K562 (cell line): ENCODE data around the gene MED13L. TPM values are rescaled to one million over a fixed set of nuclear protein-coding genes. Genes with fewer than 3 reads are reported as not detected.
A peak's percentile ranks its signal among the peaks of the same experiment; 100 is the strongest.

ENCODE experiments used
- ATAC-seq: fragments of 200-7000 bp; cut with Tn5 transposase; 3 replicates; pipeline ENCODE4 v1.9.1; 2020; ENCODE audit warnings: moderate library complexity
- BruUV-seq: library from RNA; stranded (reverse); fragments of 400-500 nt; replicated peaks from 2 replicates; lab custom pipeline; 2021; lab: Mats Ljungman, UMichigan
- CTCF ChIA-PET: fragments of 300-600 bp; formaldehyde crosslinking; extraction: SDS; loops from one replicate; lab custom pipeline; 2021; ENCODE audit warnings: low intra/inter-chr PET ratio; lab: Yijun Ruan, JAX
- POLR2A ChIA-PET: fragments of 300-600, 350-650 bp; sonication (Branson Sonifier 250); formaldehyde crosslinking; extraction: SDS; loops from one replicate; lab custom pipeline; 2021; ENCODE audit warnings: antibody characterized with exemption, inconsistent platforms; lab: Yijun Ruan, JAX
- DNase-seq, 4 experiments: peaks; one replicate each; pipeline versions ENCODE4 v3.0.0 to v3.0.0-alpha.2; 2011 to 2018; ENCODE audit warnings: low spot score in 3 of 4, mixed read lengths in 3 of 4; ENCODE audit errors: extremely low read depth in 1 of 4
- FAIRE-seq: peaks from 2 replicates; lab custom pipeline; 2011; peaks lifted over from hg19 to GRCh38; lab: Jason Lieb, UNC
- H2AFZ ChIP-seq: 2 replicates; pipeline ENCODE4 v1.6.0; 2011; ENCODE audit warnings: low read depth, low read length, control low read depth, inconsistent platforms
- H3K27ac ChIP-seq: fragments of 200-600 bp; 3 replicates; pipeline ENCODE4 v1.8.0; 2011; ENCODE audit warnings: low read depth, mild to moderate bottlenecking, control low read depth, inconsistent platforms, low read length, moderate library complexity, mixed read lengths; ENCODE audit errors: extremely low read depth
- H3K27me3 ChIP-seq, 2 experiments: fragments of 300-600 bp in 1 of 2; 2 replicates in 1 of 2; 3 replicates in 1 of 2; pipeline versions ENCODE4 v1.6.0 to v1.8.0; 2011; ENCODE audit warnings: inconsistent platforms in 2 of 2, low read length in 2 of 2, mild to moderate bottlenecking in 1 of 2, mixed read lengths in 1 of 2, moderate library complexity in 1 of 2; ENCODE audit not compliant: control insufficient read depth in 2 of 2, insufficient read depth in 2 of 2
- H3K36me3 ChIP-seq: fragments of 300-600 bp; 3 replicates; pipeline ENCODE4 v1.8.0; 2011; ENCODE audit warnings: mild to moderate bottlenecking, low read length, inconsistent platforms; ENCODE audit not compliant: control insufficient read depth, insufficient read depth
- H3K4me1 ChIP-seq, 2 experiments: fragments of 200-600 bp in 1 of 2; replicated peaks in 1 of 2; 2 replicates in 1 of 2; 3 replicates in 1 of 2; pipeline versions ENCODE4 v1.5.1 to v1.8.0; 2011; ENCODE audit warnings: inconsistent platforms in 2 of 2, low read length in 2 of 2, mild to moderate bottlenecking in 1 of 2, mixed read lengths in 1 of 2, moderate library complexity in 1 of 2; ENCODE audit not compliant: control insufficient read depth in 2 of 2, insufficient read depth in 2 of 2
- H3K4me2 ChIP-seq: 2 replicates; pipeline ENCODE4 v1.6.1; 2011; ENCODE audit warnings: low read length, control low read depth, inconsistent platforms, mixed read lengths; ENCODE audit not compliant: insufficient read depth
- H3K4me3 ChIP-seq: fragments of 200-600 bp; sonication (generic), shearing (Covaris generic); 2 replicates; pipeline ENCODE4 v1.5.1; 2016; ENCODE audit warnings: control low read depth, inconsistent platforms
- H3K79me2 ChIP-seq: fragments of 200-600 bp; 3 replicates; pipeline ENCODE4 v1.8.0; 2011; ENCODE audit warnings: low read length, inconsistent platforms; ENCODE audit not compliant: control insufficient read depth, insufficient read depth
- H3K9ac ChIP-seq, 2 experiments: 2 replicates each; pipeline versions ENCODE4 v1.6.0 to v1.6.1; 2011; ENCODE audit warnings: low read depth in 2 of 2, low read length in 2 of 2, control low read depth in 1 of 2, inconsistent platforms in 1 of 2, mild to moderate bottlenecking in 1 of 2, mixed read lengths in 1 of 2; ENCODE audit not compliant: insufficient read depth in 1 of 2
- H3K9me1 ChIP-seq: one replicate; pipeline ENCODE4 v1.6.0; 2011; ENCODE audit warnings: inconsistent platforms, mild to moderate bottlenecking, low read length, moderate library complexity; ENCODE audit not compliant: control insufficient read depth, insufficient read depth
- H3K9me3 ChIP-seq: replicated peaks from 2 replicates; pipeline ENCODE4 v1.5.1; 2011; ENCODE audit warnings: low read depth, low read length, inconsistent platforms; ENCODE audit not compliant: control insufficient read depth, insufficient read depth
- H4K20me1 ChIP-seq: replicated peaks from 2 replicates; pipeline ENCODE4 v1.6.1; 2011; ENCODE audit warnings: low read length, inconsistent platforms, mixed read lengths; ENCODE audit not compliant: control insufficient read depth, insufficient read depth
- ATF3 ChIP-seq, 2 experiments: fragments of 450-650 bp in 1 of 2; sonication (generic) in 1 of 2; formaldehyde crosslinking in 1 of 2; IDR thresholded peaks in 1 of 2; conservative IDR thresholded peaks in 1 of 2; 2 replicates each; pipeline versions ENCODE4 v1.6.1 to v1.8.1; 2016 to 2023; ENCODE audit warnings: mild to moderate bottlenecking in 2 of 2, moderate library complexity in 2 of 2, inconsistent platforms in 1 of 2, missing genetic modification reagents in 1 of 2
- CUX1 ChIP-seq: fragments of 200-800 bp; sonication (Bioruptor generic); IDR thresholded peaks from 2 replicates; pipeline ENCODE4 v1.6.1; 2016; ENCODE audit warnings: missing genetic modification characterization, missing compliant biosample characterization
- ZNF408 ChIP-seq: fragments of 250-450 bp; sonication (Bioruptor Pico); IDR thresholded peaks from 2 replicates; pipeline ENCODE4 v1.4.0; 2020; ENCODE audit warnings: low read depth, mild to moderate bottlenecking, moderate library complexity
- WGBS: fragments of 100-300 bp; shearing (Covaris generic); methylation state at CpG from one replicate; pipeline ENCODE4 v1.1.6; 2016; ENCODE audit warnings: low coverage, mixed read lengths; ENCODE audit not compliant: insufficient coverage; ENCODE audit errors: missing lambda C conversion rate; 5-methylcytosine and 5-hydroxymethylcytosine counted together
- in situ Hi-C: fragments of 300-500 bp; cut with MboI; formaldehyde crosslinking; loops from 4 replicates; pipeline ENCODE4 v1.15.0; 2018; ENCODE audit warnings: inconsistent platforms, mixed read lengths
- intact Hi-C: fragments of 100-400 bp; cut with micrococcal nuclease; formaldehyde crosslinking; loops from 2 replicates; pipeline ENCODE4 v1.14.2; 2022
- polyA plus RNA-seq, 8 experiments: library from polyadenylated mRNA; depleted of rRNA in 4 of 8; stranded (reverse) in 5 of 8; unstranded in 3 of 8; fragments of >200 nt; fragmentation: Nextera tagmentation in 2 of 8; fragmentation: Illumina TruSeq in 1 of 8; extraction: Ambion mirVana in 2 of 8; extraction: Trizol in 1 of 8; gene quantifications; 2 replicates each; pipeline versions ENCODE4 v1.2.1 to v1.2.3, GENCODE V29; 2011 to 2014; ENCODE audit warnings: inconsistent platforms in 1 of 8, missing spikeins in 1 of 8
- total RNA-seq, 7 experiments: library from RNA; depleted of rRNA in 6 of 7; stranded (reverse); fragments of >200 nt in 6 of 7; fragmentation: Illumina TruSeq in 2 of 7; extraction: Trizol in 2 of 7; gene quantifications; 2 replicates each; pipeline versions ENCODE4 v1.2.1 to v1.2.3, GENCODE V29; 2011 to 2021; ENCODE audit warnings: low replicate concordance in 1 of 7

MED13L gene
- total and polyA plus RNA-seq, 9 of the 15 experiments (the other 6 are each of a cell fraction or from before 2014, with no cell fraction given): 13.4 to 90.3 (median 36.9) TPM

- no peak for TF ChIP-seq CUX1 (CRISPR knock-in tag)
These were observed 68.0 kb downstream of the MED13L start (continued) for GRCh38 chr12:116209503-116209902.

- FAIRE-seq (no peak), ATAC-seq (no peak), DNase-seq (no peak)
- no TSS peak for BruUV-seq
- ChIA-PET CTCF (no interaction called here), POLR2A (no interaction called here)
- no peak overlapping the region for H3K4me2 ChIP-seq
- intact Hi-C loops (no loop called here), in situ Hi-C loops (no loop called here)
- peaks cover 0 to 19% of the 10 kb centered on the region in 2 experiments; a peak in 3 of 5 replicates for H3K4me1 ChIP-seq
- H3K36me3 ChIP-seq: peaks cover 12% of the 10 kb centered on the region; the same call in 1 of the 3 replicates
- H3K27me3 ChIP-seq: no peaks in the 10 kb centered on the region
- 88% methylated on average over 3 of the region's 3 CpGs for WGBS
- H3K4me3 ChIP-seq: no peak overlapping the region
- no peaks in the 10 kb centered on the region for H3K9me1 ChIP-seq
- H3K9ac ChIP-seq: no peak overlapping the region
- H3K27ac ChIP-seq: no peak overlapping the region
- H3K79me2 ChIP-seq: peaks cover 94% of the 10 kb centered on the region
- H3K9me3 ChIP-seq: no peaks in the 10 kb centered on the region
- peak; percentile 65 for TF ChIP-seq ATF3 (IDR thresholded peaks at IDR 0.05)
- TF ChIP-seq ATF3 (CRISPR knock-in tag; conservative IDR thresholded peaks at IDR 0.05): no peak
- TF ChIP-seq ZNF408 (CRISPR knock-in tag): no peak
- peaks cover 9% of the 10 kb centered on the region; the same call in 1 of the 2 replicates for H4K20me1 ChIP-seq
- no peak overlapping the region for H2AFZ ChIP-seq
These were observed 70.2 kb downstream of the MED13L start for GRCh38 chr12:116207274-116207673.
